Caco-2 (cell line): ENCODE results near the gene ZFHX2. TPM values are rescaled to one million over a fixed set of nuclear protein-coding genes. Genes with fewer than 3 reads are reported as not detected.

Experiments used
- BruUV-seq: library from RNA; stranded (reverse); fragments of 400-500 nt; replicated peaks from 2 replicates; lab custom pipeline; 2021; lab: Mats Ljungman, UMichigan
- CTCF ChIA-PET: fragments of 300-600 bp; sonication (Branson Sonifier 250); formaldehyde crosslinking; loops from one replicate; lab custom pipeline; 2022; ENCODE audit warnings: antibody characterized with exemption; lab: Charles Lee
- POLR2A ChIA-PET: fragments of 300-600 bp; sonication (Branson Sonifier 250); formaldehyde crosslinking; loops from one replicate; lab custom pipeline; 2022; ENCODE audit warnings: antibody characterized with exemption; lab: Charles Lee
- DNase-seq, 2 experiments: peaks; one replicate each; pipeline versions ENCODE4 v3.0.0 to v3.0.0-alpha.2; 2020 to 2022
- H3K27me3 ChIP-seq: replicated peaks from 2 replicates; pipeline ENCODE4 v1.6.0; 2011; ENCODE audit warnings: low read length; ENCODE audit not compliant: control insufficient read depth, insufficient read depth
- H3K36me3 ChIP-seq: 2 replicates; pipeline ENCODE4 v1.5.1; 2011; ENCODE audit warnings: low read length; ENCODE audit not compliant: control insufficient read depth, insufficient read depth
- H3K4me1 ChIP-seq: fragments of 250-450 bp; sonication (Bioruptor Pico); 2 replicates; pipeline ENCODE4 v1.5.1; 2020; ENCODE audit warnings: mild to moderate bottlenecking
- H3K4me3 ChIP-seq: 2 replicates; pipeline ENCODE4 v1.5.1; 2011; ENCODE audit warnings: low read depth, mild to moderate bottlenecking, control low read depth, low read length
- H3K9me3 ChIP-seq: fragments of 250-450 bp; sonication (Bioruptor Pico); 2 replicates; pipeline ENCODE4 v1.5.1; 2020; ENCODE audit warnings: mild to moderate bottlenecking, moderate library complexity
- H3K27ac Mint-ChIP-seq: one replicate; pipeline ENCODE4 v1.8.0; 2022; ENCODE audit warnings: mixed read lengths; ENCODE audit not compliant: unreplicated experiment
- H3K27me3 Mint-ChIP-seq: one replicate; pipeline ENCODE4 v1.8.0; 2022; ENCODE audit warnings: mixed read lengths; ENCODE audit not compliant: insufficient read depth, unreplicated experiment
- H3K36me3 Mint-ChIP-seq: one replicate; pipeline ENCODE4 v1.8.0; 2022; ENCODE audit warnings: mild to moderate bottlenecking, mixed read lengths; ENCODE audit not compliant: insufficient read depth, unreplicated experiment
- H3K4me1 Mint-ChIP-seq: one replicate; pipeline ENCODE4 v1.8.0; 2022; ENCODE audit warnings: low read depth, mixed read lengths; ENCODE audit not compliant: unreplicated experiment
- H3K4me3 Mint-ChIP-seq: one replicate; pipeline ENCODE4 v1.8.0; 2022; ENCODE audit warnings: mild to moderate bottlenecking, moderate library complexity, mixed read lengths; ENCODE audit not compliant: unreplicated experiment
- H3K9me3 Mint-ChIP-seq: one replicate; pipeline ENCODE4 v1.8.0; 2022; ENCODE audit warnings: mixed read lengths; ENCODE audit not compliant: unreplicated experiment
- intact Hi-C: fragments of 100-400 bp; cut with micrococcal nuclease; formaldehyde crosslinking; loops from one replicate; pipeline ENCODE4 v1.10.0; 2022; ENCODE audit not compliant: unreplicated experiment
- total RNA-seq: library from RNA; stranded (reverse); gene quantifications from 2 replicates; pipeline ENCODE4 v1.2.3, GENCODE V29; 2022
- TF ChIP-seq, protein P1 (sequence below), 2 experiments: fragments of 200-600 bp in 1 of 2; IDR thresholded peaks; 1 replicate in 1 of 2; 2 replicates in 1 of 2; pipeline versions ENCODE4 v1.5.1 to v1.8.0; 2011 to 2022; ENCODE audit warnings: antibody characterized with exemption in 1 of 2, control low read depth in 1 of 2, inconsistent platforms in 1 of 2, low read depth in 1 of 2, low read length in 1 of 2, mild to moderate bottlenecking in 1 of 2, moderate library complexity in 1 of 2; ENCODE audit not compliant: insufficient read depth in 1 of 2, severe bottlenecking in 1 of 2, unreplicated experiment in 1 of 2

The ZFHX2 gene
- total RNA-seq, 1 experiment from 2014 or later: 1.1 TPM

DNA sequence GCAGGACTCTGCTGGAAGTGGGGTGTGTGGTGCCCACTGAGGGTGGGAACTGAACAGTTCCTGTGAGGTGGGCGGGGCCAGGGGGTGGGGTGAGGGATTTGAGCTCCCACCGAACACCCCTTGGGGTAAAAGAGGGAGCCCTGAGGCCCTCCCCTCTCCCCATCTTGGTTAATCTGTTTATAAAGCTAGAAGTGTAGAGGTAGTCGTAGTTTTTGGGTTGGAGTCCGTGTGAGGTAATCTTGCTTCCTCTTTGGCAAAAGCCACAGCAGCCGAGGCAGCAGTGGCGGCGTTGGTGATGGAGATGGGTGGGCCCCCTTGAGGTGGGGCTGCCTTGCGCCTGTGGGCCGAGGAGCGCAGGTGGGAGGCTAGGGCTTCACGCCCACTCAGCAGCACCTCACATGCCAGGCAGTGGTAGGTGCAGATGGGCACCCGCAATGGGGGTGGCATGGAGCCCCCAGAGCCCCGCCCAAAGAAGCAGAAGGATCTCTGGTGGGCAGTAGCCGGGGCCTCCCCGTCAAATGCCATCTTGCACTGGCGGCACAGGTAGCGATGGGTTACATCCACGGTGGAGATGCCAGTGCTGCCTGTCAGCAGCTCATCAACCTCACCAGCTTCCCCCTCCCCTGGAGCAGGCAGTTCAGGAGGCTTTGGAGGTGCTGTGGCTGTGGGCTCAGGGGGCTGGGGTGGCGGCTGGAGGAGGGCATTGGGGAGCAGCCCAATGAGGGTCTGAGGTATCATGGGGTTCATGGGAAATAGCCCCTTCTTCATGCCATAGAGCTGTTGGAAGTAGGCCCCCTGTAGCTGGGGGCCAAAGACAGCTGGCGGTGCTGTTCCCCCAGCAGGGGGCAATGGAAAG lies 29.6 kb downstream of the ZFHX2 start:
- H3K4me3 ChIP-seq: no peak overlapping the region
- no peaks in the 10 kb centered on the region for H3K36me3 Mint-ChIP-seq
- BruUV-seq: no TSS peak
- no peak for DNase-seq
- H3K36me3 ChIP-seq: no peaks in the 10 kb centered on the region
- POLR2A ChIA-PET: no interaction called here
- H3K4me1 ChIP-seq: no peaks in the 10 kb centered on the region
- H3K27me3 ChIP-seq: no peaks in the 10 kb centered on the region
- no peaks in the 10 kb centered on the region for H3K9me3 ChIP-seq
- H3K9me3 Mint-ChIP-seq: no peaks in the 10 kb centered on the region
- H3K27me3 Mint-ChIP-seq: no peaks in the 10 kb centered on the region
- TF ChIP-seq, protein P1, sequence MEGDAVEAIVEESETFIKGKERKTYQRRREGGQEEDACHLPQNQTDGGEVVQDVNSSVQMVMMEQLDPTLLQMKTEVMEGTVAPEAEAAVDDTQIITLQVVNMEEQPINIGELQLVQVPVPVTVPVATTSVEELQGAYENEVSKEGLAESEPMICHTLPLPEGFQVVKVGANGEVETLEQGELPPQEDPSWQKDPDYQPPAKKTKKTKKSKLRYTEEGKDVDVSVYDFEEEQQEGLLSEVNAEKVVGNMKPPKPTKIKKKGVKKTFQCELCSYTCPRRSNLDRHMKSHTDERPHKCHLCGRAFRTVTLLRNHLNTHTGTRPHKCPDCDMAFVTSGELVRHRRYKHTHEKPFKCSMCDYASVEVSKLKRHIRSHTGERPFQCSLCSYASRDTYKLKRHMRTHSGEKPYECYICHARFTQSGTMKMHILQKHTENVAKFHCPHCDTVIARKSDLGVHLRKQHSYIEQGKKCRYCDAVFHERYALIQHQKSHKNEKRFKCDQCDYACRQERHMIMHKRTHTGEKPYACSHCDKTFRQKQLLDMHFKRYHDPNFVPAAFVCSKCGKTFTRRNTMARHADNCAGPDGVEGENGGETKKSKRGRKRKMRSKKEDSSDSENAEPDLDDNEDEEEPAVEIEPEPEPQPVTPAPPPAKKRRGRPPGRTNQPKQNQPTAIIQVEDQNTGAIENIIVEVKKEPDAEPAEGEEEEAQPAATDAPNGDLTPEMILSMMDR (IDR thresholded peaks at IDR 0.05; ENCODE audit: insufficient read depth in 1 of 2, low read depth in 1 of 2, low read length in 1 of 2, severe bottlenecking in 1 of 2, unreplicated experiment in 1 of 2): no peak
- no peak overlapping the region for H3K4me3 Mint-ChIP-seq
- intact Hi-C loops: no loop called here
- no peaks in the 10 kb centered on the region for H3K4me1 Mint-ChIP-seq
- CTCF ChIA-PET: no interaction called here
- no peak overlapping the region for H3K27ac Mint-ChIP-seq

DNA sequence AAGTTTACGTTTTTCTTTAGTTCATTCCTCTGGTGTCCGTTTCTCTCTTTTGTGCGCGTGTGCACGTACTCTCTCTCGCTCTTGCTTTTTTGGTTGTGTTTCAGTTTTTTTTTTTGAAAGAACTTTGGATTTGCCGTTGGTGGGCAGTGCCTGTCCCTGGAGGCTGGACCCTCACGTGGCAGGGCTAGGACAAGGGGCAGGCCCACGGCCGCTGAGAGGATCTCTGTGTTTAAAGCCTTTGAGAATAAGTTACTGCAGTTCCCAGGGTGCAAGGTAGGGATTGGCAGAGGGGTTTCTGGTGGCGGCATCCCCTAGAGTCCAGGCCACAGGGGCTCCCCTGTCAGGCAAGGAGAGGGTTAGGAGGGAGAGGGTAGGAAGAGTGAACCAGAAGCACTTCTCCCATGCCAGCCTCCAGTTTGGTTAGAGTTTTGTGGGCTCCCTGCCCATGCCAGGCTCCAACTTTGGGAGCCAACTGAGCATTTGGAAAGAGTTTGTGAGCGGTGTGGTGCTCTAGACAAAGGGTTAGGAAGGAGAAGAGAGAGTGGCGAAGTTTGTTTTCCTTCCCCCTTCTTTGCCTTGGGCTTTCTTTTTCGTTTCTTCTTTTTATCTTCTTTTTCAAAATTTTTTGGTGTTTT lies 30.5 kb downstream of the ZFHX2 start:
- no peaks in the 10 kb centered on the region for H3K27me3 ChIP-seq
- no peak overlapping the region for H3K4me3 Mint-ChIP-seq
- CTCF ChIA-PET: no interaction called here
- H3K4me1 Mint-ChIP-seq: no peaks in the 10 kb centered on the region
- BruUV-seq: no TSS peak
- H3K9me3 ChIP-seq: no peaks in the 10 kb centered on the region
- H3K27me3 Mint-ChIP-seq: no peaks in the 10 kb centered on the region
- TF ChIP-seq, protein P1 (IDR thresholded peaks at IDR 0.05; ENCODE audit: insufficient read depth in 1 of 2, low read depth in 1 of 2, low read length in 1 of 2, severe bottlenecking in 1 of 2, unreplicated experiment in 1 of 2): no peak
- H3K4me1 ChIP-seq: no peaks in the 10 kb centered on the region
- POLR2A ChIA-PET: no interaction called here
- DNase-seq: no peak
- no peaks in the 10 kb centered on the region for H3K36me3 ChIP-seq
- no peaks in the 10 kb centered on the region for H3K36me3 Mint-ChIP-seq
- no peaks in the 10 kb centered on the region for H3K9me3 Mint-ChIP-seq
- H3K27ac Mint-ChIP-seq: no peak overlapping the region
- intact Hi-C loops: no loop called here
- no peak overlapping the region for H3K4me3 ChIP-seq

DNA sequence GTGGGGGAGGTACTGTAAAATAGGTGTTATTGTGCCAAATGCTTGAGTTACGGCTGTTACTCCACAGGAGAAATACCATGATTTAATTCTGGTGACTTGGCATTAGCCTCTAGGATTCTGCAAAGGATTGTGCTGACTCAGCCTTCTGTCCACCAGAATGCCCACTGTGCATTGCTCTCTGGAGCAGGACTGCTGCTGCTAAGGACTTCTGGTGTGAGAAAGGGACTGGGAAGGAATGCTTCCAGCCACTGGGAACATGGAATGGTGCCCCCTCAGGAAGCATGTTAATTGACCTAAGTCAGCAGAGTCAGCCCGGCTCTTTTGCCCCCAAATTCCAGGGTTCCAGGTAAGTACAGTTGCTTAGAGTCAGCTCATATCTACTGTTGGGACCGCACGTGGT lies 32.9 kb downstream of the ZFHX2 start:
- Histone ChIP-seq H3K36me3 (no peaks in the 10 kb centered on the region), H3K4me3 (no peak overlapping the region), H3K27me3 (no peaks in the 10 kb centered on the region), H3K9me3 (no peaks in the 10 kb centered on the region), H3K4me1 (no peaks in the 10 kb centered on the region)
- no peaks in the 10 kb centered on the region for H3K36me3 Mint-ChIP-seq
- no peaks in the 10 kb centered on the region for H3K9me3 Mint-ChIP-seq
- intact Hi-C loops: no loop called here
- no peak for DNase-seq
- H3K4me3 Mint-ChIP-seq: no peak overlapping the region
- no peaks in the 10 kb centered on the region for H3K4me1 Mint-ChIP-seq
- CTCF ChIA-PET: no interaction called here
- POLR2A ChIA-PET: no interaction called here
- H3K27me3 Mint-ChIP-seq: no peaks in the 10 kb centered on the region
- no peak overlapping the region for H3K27ac Mint-ChIP-seq
- TF ChIP-seq, protein P1 (IDR thresholded peaks at IDR 0.05; ENCODE audit: insufficient read depth in 1 of 2, low read depth in 1 of 2, low read length in 1 of 2, severe bottlenecking in 1 of 2, unreplicated experiment in 1 of 2): no peak
- BruUV-seq: no TSS peak
